Testis (tissue), 3 donors: ENCODE measurements around the gene GRIK1. TPM values are rescaled to one million over a fixed set of nuclear protein-coding genes. Genes with fewer than 3 reads are reported as not detected.

ENCODE experiments used
- DNase-seq: peaks from one replicate; pipeline ENCODE4 v3.0.0-alpha.2; 2019
- H3K27ac ChIP-seq, 2 donors: fragments of 200-600 bp; sonication (generic); one replicate each; pipeline ENCODE4 v1.5.1; 2019
- H3K27me3 ChIP-seq: fragments of 200-600 bp; sonication (generic); one replicate; pipeline ENCODE4 v1.5.1; 2019
- H3K36me3 ChIP-seq: fragments of 200-600 bp; sonication (generic); one replicate; pipeline ENCODE4 v1.5.1; 2017; ENCODE audit warnings: low read depth; ENCODE audit errors: missing control alignments
- H3K4me1 ChIP-seq: fragments of 200-600 bp; sonication (generic); one replicate; pipeline ENCODE4 v1.5.1; 2019
- H3K4me3 ChIP-seq, 2 donors: fragments of 200-600 bp; sonication (generic); one replicate each; pipeline ENCODE4 v1.5.1; 2017 to 2019
- H3K9me3 ChIP-seq: fragments of 200-600 bp; sonication (generic); one replicate; pipeline ENCODE4 v1.5.1; 2017
- POLR2A ChIP-seq: fragments of 450-650 bp; IDR thresholded peaks from one replicate; pipeline ENCODE4 v1.6.1; 2017; ENCODE audit warnings: antibody characterized with exemption, mild to moderate bottlenecking, moderate library complexity
- WGBS, 2 donors: methylation state at CpG; one replicate each; pipeline ENCODE4 v1.1.5; 2018; 5-methylcytosine and 5-hydroxymethylcytosine counted together
- intact Hi-C: fragments of 100-400 bp; cut with DNase I; formaldehyde crosslinking; loops from one replicate; pipeline ENCODE4 v1.15.1; 2023; ENCODE audit warnings: low total_unique reads
- polyA plus RNA-seq: library from polyadenylated mRNA; stranded (reverse); fragments of 350-450 nt; fragmentation: Illumina TruSeq; extraction: RNeasy Lipid Tissue Mini Kit (QIAGEN cat#74804); gene quantifications from one replicate; pipeline ENCODE4 v1.2.3, GENCODE V29; 2014; ENCODE audit warnings: low read depth, low replicate concordance; ENCODE audit not compliant: insufficient read depth
- total RNA-seq, 2 donors: library from RNA; depleted of rRNA; stranded (reverse); fragments of >200 nt; gene quantifications; one replicate each; pipeline ENCODE4 v1.2.3, GENCODE V29; 2016
- TF ChIP-seq, protein P1 (sequence below), 3 experiments: fragments of 450-650 bp in 2 of 3; fragments of 200-600 bp in 1 of 3; sonication (generic) in 1 of 3; IDR thresholded peaks; one replicate each; pipeline ENCODE4 v1.5.1; 2016 to 2019; ENCODE audit warnings: antibody characterized with exemption in 3 of 3, mild to moderate bottlenecking in 2 of 3, moderate library complexity in 1 of 3

GRIK1 gene
- total and polyA plus RNA-seq, 3 donors from 2014 or later: 0.08 to 0.25 (median 0.20) TPM

GRCh38 chr21:29887313-29888009, 52.3 kb downstream of the GRIK1 start:
- Histone ChIP-seq H3K27me3 (no peaks in the 10 kb centered on the region), H3K9me3 (no peaks in the 10 kb centered on the region), H3K4me1 (no peaks in the 10 kb centered on the region), H3K27ac (no peak overlapping the region), H3K4me3 (no peak overlapping the region), H3K36me3 (no peaks in the 10 kb centered on the region)
- intact Hi-C loops: no loop called here
- TF ChIP-seq, protein P1, sequence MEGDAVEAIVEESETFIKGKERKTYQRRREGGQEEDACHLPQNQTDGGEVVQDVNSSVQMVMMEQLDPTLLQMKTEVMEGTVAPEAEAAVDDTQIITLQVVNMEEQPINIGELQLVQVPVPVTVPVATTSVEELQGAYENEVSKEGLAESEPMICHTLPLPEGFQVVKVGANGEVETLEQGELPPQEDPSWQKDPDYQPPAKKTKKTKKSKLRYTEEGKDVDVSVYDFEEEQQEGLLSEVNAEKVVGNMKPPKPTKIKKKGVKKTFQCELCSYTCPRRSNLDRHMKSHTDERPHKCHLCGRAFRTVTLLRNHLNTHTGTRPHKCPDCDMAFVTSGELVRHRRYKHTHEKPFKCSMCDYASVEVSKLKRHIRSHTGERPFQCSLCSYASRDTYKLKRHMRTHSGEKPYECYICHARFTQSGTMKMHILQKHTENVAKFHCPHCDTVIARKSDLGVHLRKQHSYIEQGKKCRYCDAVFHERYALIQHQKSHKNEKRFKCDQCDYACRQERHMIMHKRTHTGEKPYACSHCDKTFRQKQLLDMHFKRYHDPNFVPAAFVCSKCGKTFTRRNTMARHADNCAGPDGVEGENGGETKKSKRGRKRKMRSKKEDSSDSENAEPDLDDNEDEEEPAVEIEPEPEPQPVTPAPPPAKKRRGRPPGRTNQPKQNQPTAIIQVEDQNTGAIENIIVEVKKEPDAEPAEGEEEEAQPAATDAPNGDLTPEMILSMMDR (IDR thresholded peaks at IDR 0.05): no peak
- no peak for TF ChIP-seq POLR2A
- DNase-seq: no peak

GRCh38 chr21:29885491-29885890, 54.3 kb downstream of the GRIK1 start:
- Histone ChIP-seq H3K4me1 (no peaks in the 10 kb centered on the region), H3K9me3 (no peaks in the 10 kb centered on the region), H3K36me3 (no peaks in the 10 kb centered on the region), H3K4me3 (no peak overlapping the region), H3K27ac (no peak overlapping the region), H3K27me3 (no peaks in the 10 kb centered on the region)
- intact Hi-C loops: no loop called here
- no peak for DNase-seq
- 13 to 30% methylated on average over 1 of the region's 1 CpG for WGBS, 2 donors
- TF ChIP-seq, protein P1 (IDR thresholded peaks at IDR 0.05): no peak
- no peak for TF ChIP-seq POLR2A

DNA sequence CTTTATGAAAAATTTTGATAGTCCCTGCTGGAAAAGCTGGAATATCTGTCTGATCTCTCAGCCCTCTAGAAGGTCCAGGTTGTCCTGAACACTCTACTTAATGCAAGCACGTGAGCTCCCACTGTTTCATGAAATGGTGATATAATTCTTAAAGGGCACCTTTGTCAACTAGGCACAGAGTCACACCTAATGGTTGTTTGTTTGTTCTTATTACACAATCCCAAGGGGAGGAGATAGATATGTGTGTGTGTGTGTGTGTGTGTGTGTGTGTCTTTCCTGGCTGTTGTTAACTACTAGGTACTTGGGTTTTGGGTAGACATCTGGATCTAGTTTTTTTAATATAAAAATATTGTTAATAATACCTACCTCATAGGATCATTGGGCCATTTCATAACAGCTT, 63.9 kb downstream of the GRIK1 start:
- no peaks in the 10 kb centered on the region for H3K27me3 ChIP-seq
- no peaks in the 10 kb centered on the region for H3K36me3 ChIP-seq
- H3K4me1 ChIP-seq: no peaks in the 10 kb centered on the region
- no peaks in the 10 kb centered on the region for H3K9me3 ChIP-seq
- H3K27ac ChIP-seq: no peak overlapping the region
- DNase-seq: no peak
- WGBS, 2 donors: 44 to 70% methylated on average over 1 of the region's 1 CpG
- H3K4me3 ChIP-seq: no peak overlapping the region
- TF ChIP-seq POLR2A: no peak
- TF ChIP-seq, protein P1 (IDR thresholded peaks at IDR 0.05): no peak
- intact Hi-C loops: no loop called here

DNA sequence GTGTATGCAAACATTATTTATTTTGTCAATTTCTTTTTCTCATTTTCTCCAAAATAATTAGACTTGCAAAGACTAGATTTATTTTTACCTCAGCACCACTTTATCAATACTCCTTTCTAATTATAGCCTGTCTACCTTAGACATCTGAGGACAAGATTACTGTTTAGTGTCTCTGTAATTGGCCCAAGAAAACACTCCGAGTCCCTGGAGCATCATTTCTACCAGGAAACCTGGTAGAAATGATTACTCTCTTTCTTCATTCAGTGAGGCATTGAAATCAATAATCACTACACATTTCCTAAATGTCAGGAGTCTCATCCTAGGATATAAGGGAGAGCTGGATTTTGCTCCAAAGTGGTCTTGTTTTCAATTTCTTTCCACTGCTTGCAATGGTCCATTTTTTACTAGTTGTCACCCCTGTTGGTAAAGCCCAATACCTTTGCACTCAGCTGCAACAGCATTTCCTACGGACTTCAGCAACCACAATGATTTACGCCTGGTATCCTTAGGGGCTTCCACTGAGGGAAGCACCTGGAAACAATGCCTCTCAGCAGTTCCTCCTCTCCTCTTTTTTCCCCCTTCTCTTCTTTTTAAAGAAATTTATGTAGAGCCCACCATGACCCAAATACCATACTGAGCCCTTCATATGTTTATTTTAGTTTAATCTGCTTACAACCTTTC, 64.6 kb downstream of the GRIK1 start:
- WGBS, 2 donors: 57 to 61% methylated on average over 3 of the region's 3 CpGs
- intact Hi-C loops: no loop called here
- no peaks in the 10 kb centered on the region for H3K27me3 ChIP-seq
- H3K27ac ChIP-seq: no peak overlapping the region
- DNase-seq: no peak
- TF ChIP-seq, protein P1 (IDR thresholded peaks at IDR 0.05): no peak
- TF ChIP-seq POLR2A: no peak
- H3K9me3 ChIP-seq: no peaks in the 10 kb centered on the region
- H3K4me1 ChIP-seq: no peaks in the 10 kb centered on the region
- no peak overlapping the region for H3K4me3 ChIP-seq
- H3K36me3 ChIP-seq: no peaks in the 10 kb centered on the region

GRCh38 chr21:29873908-29874307, 65.9 kb downstream of the GRIK1 start:
- 38 to 79% methylated on average over 12 of the region's 12 CpGs for WGBS, 2 donors
- no peaks in the 10 kb centered on the region for H3K27me3 ChIP-seq
- no peak overlapping the region for H3K27ac ChIP-seq
- DNase-seq: peak; percentile 38
- H3K9me3 ChIP-seq: no peaks in the 10 kb centered on the region
- H3K4me3 ChIP-seq: no peak overlapping the region
- no peaks in the 10 kb centered on the region for H3K36me3 ChIP-seq
- TF ChIP-seq, protein P1 (IDR thresholded peaks at IDR 0.05): no peak
- TF ChIP-seq POLR2A: no peak
- no peaks in the 10 kb centered on the region for H3K4me1 ChIP-seq
- intact Hi-C loops: no loop called here
